ENCODE results near the gene SPTBN1.

DNA sequence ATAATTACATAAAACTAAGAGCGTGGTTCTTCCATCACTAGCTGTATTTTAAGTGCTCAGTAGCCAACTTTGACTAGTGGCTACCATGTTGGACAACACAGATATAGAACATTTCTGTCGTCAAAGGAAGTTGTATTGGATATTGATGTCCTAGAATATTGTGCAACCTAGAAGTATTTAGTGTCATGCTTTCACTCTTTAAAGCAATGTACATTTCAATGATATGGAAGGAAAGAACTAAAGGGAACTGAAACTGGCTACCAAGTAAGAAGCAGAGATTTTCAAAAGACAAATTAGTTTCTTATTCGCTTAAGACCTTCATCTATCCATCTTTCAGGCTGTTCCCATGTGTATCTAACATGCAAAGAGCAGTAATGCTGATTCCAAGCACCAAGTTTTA lies 182.0 kb downstream of the SPTBN1 start:
- TF ChIP-seq, protein P1, sequence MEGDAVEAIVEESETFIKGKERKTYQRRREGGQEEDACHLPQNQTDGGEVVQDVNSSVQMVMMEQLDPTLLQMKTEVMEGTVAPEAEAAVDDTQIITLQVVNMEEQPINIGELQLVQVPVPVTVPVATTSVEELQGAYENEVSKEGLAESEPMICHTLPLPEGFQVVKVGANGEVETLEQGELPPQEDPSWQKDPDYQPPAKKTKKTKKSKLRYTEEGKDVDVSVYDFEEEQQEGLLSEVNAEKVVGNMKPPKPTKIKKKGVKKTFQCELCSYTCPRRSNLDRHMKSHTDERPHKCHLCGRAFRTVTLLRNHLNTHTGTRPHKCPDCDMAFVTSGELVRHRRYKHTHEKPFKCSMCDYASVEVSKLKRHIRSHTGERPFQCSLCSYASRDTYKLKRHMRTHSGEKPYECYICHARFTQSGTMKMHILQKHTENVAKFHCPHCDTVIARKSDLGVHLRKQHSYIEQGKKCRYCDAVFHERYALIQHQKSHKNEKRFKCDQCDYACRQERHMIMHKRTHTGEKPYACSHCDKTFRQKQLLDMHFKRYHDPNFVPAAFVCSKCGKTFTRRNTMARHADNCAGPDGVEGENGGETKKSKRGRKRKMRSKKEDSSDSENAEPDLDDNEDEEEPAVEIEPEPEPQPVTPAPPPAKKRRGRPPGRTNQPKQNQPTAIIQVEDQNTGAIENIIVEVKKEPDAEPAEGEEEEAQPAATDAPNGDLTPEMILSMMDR (conservative IDR thresholded peaks at IDR 0.05) = no peak
- TF ChIP-seq ZFX (IDR thresholded peaks at IDR 0.05) = no peak

All from C4-2B (cell line).